C4-2B (cell line): ENCODE measurements around the gene UNKL.

Source experiments
- H3K27ac ChIP-seq: fragments of 450-650 bp; 2 replicates; pipeline ENCODE4 v1.5.1; 2017
- ZFX ChIP-seq: fragments of 450-650 bp; IDR thresholded peaks from 2 replicates; pipeline ENCODE4 v1.6.1; 2017
- TF ChIP-seq, protein P1 (sequence below): fragments of 450-650 bp; conservative IDR thresholded peaks from 2 replicates; pipeline ENCODE4 v1.5.1; 2017; ENCODE audit warnings: mild to moderate bottlenecking

The UNKL gene

DNA sequence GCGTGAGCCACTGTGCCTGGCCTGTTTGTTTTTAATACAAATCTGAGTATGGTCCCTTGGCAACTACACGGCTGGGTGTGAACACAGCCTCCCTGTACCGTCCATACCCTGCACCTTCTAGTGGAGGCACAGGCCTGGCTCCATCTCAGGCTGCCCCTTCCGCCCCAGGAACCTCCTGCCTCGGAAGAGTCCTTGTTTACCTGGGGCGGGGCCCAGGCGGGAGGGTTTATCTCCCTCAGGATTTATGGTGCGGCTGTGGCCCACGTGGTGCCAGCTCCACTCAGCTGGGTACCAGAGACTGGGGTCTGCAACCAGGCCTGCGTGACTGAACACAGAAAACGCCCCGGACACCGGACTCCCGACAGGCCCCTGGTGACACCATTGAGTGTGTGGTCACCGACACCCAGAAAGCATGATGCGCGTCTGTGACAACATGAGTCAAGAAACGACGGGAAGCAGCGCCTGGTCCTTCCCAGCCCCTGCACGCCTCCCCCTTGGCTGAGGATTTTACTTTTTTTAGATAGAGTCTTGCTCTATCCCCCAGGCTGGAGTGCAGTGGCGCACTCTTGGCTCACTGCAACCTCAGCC lies 19.0 kb downstream of the UNKL start:
- H3K27ac ChIP-seq: no peak overlapping the region
- no peak for TF ChIP-seq ZFX
- TF ChIP-seq, protein P1, sequence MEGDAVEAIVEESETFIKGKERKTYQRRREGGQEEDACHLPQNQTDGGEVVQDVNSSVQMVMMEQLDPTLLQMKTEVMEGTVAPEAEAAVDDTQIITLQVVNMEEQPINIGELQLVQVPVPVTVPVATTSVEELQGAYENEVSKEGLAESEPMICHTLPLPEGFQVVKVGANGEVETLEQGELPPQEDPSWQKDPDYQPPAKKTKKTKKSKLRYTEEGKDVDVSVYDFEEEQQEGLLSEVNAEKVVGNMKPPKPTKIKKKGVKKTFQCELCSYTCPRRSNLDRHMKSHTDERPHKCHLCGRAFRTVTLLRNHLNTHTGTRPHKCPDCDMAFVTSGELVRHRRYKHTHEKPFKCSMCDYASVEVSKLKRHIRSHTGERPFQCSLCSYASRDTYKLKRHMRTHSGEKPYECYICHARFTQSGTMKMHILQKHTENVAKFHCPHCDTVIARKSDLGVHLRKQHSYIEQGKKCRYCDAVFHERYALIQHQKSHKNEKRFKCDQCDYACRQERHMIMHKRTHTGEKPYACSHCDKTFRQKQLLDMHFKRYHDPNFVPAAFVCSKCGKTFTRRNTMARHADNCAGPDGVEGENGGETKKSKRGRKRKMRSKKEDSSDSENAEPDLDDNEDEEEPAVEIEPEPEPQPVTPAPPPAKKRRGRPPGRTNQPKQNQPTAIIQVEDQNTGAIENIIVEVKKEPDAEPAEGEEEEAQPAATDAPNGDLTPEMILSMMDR: no peak

DNA sequence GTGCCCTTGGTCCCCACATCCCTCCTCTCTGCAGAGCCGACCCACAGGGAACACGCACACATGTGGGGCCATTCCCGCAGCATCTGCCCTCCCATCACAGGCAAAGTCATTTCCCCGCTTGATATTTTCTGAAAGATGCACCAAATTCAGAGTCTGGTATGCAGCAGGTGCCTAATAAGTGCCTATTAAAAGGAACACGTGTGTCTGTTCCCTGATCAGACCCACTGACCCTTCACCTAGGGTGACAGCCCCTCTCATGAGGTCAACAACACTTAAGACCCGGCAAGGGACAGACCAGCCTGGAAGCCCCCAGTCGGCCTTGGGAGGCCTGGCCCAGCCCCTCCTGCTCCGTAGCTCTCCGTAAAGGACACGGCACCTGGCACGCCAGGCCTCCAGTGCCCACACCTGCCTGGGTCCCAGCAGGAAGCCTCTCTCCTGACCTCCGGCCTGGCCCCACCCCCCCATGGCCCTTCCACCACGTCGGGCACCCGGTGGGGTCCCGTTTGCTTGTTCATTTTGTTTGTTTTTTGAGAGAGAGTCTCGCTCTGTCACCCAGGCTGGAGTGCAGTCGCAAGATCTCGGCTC lies 20.0 kb downstream of the UNKL start:
- TF ChIP-seq, protein P1: no peak
- no peak for TF ChIP-seq ZFX
- no peak overlapping the region for H3K27ac ChIP-seq

DNA sequence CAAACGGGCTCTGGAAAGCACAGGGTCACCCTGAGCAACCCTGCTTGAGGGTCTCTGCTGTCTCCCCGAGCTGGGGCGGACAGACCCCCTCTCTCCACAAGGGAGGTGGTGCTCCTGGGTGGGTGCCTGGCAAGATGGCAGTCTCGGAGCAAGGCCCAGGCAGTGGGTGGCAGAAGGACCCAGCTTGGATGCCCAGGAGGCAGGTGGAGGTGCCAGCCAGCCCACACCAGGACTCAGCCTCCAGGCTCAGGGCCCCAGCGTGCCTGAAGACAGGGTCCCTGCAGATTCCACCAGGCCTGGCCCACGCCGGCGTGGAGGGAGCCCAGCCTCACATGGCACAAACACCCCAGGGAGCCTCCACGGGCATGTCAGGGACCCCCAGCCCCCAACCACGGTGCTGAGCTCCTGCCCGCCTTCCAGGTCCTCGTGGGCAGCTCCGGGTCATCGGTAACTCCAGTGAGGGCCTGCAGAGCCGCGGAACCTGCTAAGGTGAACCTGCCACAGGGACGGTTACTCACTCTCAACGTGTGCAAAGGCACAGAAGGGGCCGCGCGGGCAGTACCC lies 20.8 kb downstream of the UNKL start:
- no peak for TF ChIP-seq ZFX
- TF ChIP-seq, protein P1: no peak
- H3K27ac ChIP-seq: no peak overlapping the region

DNA sequence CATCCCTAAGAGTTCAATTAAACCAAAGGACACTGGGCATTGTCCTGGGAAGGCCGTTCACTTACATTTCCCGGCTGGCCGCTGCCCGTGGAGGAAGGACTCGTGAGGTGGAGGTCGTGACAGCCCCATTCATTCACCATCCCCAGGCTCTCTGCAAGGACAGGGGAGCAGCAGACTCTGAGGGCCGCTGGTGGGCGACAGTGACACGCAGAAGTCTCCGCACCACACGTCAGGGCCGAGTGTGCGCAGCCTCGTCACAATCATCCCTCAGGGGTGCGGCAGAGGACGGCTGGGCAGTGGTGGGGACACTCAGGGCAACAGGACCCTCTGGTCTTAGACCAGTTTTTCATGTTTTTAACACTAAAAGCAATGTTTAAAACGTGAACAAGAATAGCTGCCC lies 21.7 kb downstream of the UNKL start:
- TF ChIP-seq, protein P1: no peak
- TF ChIP-seq ZFX: no peak
- no peak overlapping the region for H3K27ac ChIP-seq

DNA sequence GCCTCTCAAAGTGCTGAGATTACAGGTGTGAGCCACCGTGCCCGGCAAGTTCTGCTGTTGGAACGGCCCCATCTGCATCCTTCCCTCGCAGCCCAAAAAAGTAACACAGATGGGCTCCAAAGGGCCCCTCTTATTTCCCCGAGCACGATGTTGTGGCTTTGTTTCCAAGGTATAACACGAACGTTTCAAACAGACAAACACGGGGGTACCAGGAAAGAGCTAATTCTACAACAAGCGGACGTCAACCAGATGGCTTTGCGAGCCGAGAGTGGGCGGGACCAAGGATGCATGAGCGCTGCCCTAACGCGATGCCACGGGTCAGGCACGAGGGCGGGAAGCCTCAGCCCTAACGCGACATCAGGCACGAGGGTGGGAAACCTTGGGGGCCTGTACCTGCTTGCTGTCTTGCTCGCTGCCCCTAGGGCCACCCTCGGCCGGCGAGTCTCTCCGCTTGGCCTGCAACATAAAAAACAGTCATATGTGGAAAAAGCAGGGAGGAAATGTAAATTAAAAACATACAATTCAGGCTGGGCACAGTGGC lies 24.2 kb downstream of the UNKL start:
- H3K27ac ChIP-seq: no peak overlapping the region
- no peak for TF ChIP-seq ZFX
- TF ChIP-seq, protein P1: no peak

DNA sequence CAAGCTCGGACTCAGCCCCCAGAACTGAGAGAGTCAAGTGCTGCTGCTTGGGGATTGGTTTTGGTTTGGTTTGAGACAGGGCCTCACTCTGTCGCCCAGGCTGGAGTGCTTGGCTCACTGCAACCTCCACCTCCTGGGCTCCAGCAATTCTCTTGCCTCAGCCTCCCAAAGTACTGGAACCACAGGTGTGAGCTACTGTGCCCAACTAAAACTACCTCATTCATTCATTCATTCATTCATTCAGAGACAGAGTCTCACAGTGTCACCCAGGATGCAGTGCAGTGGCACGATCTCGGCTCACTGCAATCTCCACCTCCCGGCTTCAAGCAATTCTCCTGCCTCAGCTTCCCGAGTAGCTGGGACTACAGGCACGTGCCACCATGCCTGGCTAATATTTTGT lies 24.7 kb downstream of the UNKL start:
- no peak for TF ChIP-seq ZFX
- TF ChIP-seq, protein P1: no peak
- H3K27ac ChIP-seq: no peak overlapping the region

DNA sequence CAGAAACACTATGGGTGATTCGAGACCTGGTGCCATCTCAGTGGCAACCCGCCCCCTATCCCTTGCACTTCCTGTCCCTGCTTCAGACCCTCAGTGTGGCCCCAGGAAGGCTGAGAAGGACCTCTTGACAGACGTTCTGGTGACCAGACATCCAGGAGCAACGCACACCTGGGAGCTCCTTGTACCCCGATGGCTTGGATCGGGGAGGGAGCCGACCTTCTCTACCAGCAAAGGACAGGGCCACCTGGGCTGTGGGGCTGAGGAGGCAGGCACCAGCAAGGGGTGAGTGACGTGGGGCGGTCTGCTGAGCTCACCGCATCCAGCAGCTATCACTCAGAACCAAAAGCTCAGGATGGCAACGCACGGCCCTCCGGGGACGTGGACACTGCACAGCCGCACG lies 27.2 kb downstream of the UNKL start:
- H3K27ac ChIP-seq: no peak overlapping the region
- TF ChIP-seq ZFX: no peak
- TF ChIP-seq, protein P1: no peak
